ENCODE data around the gene EEF1AKMT4. TPM values are rescaled to one million over a fixed set of nuclear protein-coding genes. Genes with fewer than 3 reads are reported as not detected.

EEF1AKMT4 gene
- total RNA-seq, 1 experiment from 2014 or later: 8.1 TPM

- H3T11ph ChIP-seq (ENCODE audit: low read length): no peak overlapping the region
- H3K79me2 ChIP-seq (ENCODE audit: insufficient read depth, low read length): no peaks in the 10 kb centered on the region
- H2AFZ ChIP-seq (ENCODE audit: low read length): no peak overlapping the region
- no peak overlapping the region for H2BK20ac ChIP-seq (ENCODE audit: low read depth, low read length, poor library complexity, severe bottlenecking)
- no peak for DNase-seq
- no peak overlapping the region for H2BK12ac ChIP-seq (ENCODE audit: insufficient read length, low read depth, low read length)
- Mint-ChIP-seq H3K36me3 (ENCODE audit: insufficient read depth in 1 of 3, low read depth in 3 of 3) (0 out of 7 replicates have a peak, but pooled peaks cover 0 to 2% (median 0%) of the 10 kb centered on the region in 3 experiments), H3K9me3 (no peaks in the 10 kb centered on the region), H3K4me3 (no peak overlapping the region), H3K4me1 (peaks cover 0 to 7% of the 10 kb centered on the region in 2 experiments; a peak in 1 of 4 replicates), H3K27ac (0 out of 7 replicates have a peak overlapping the region, but pooled peaks of 1 of the 3 experiments have one; percentile 48), H3K27me3 (ENCODE audit: low read depth) (no peaks in the 10 kb centered on the region; the same call in none of the 2 replicates)
- H3K56ac ChIP-seq (ENCODE audit: insufficient read length, low read depth, low read length): no peak overlapping the region
- H3K4ac ChIP-seq (ENCODE audit: low read depth, low read length): no peak overlapping the region
- H3K23ac ChIP-seq (ENCODE audit: insufficient read length, low read depth, low read length): no peak overlapping the region
- H2AK5ac ChIP-seq (ENCODE audit: insufficient read length, low read length): no peak overlapping the region
- H2BK5ac ChIP-seq (ENCODE audit: insufficient read length, low read length): no peak overlapping the region
- TF ChIP-seq CTCF (conservative IDR thresholded peaks at IDR 0.05): no peak
- H4K20me1 ChIP-seq (ENCODE audit: control insufficient read depth, insufficient read depth, insufficient read length): no peaks in the 10 kb centered on the region
- no peaks in the 10 kb centered on the region for H3K9me3 ChIP-seq (ENCODE audit: control insufficient read depth, low read depth, low read length)
- H2BK120ac ChIP-seq (ENCODE audit: low read depth, low read length, poor library complexity, severe bottlenecking): no peak overlapping the region
- H3K4me1 ChIP-seq (ENCODE audit: insufficient read depth, low read length): no peaks in the 10 kb centered on the region
- H2BK15ac ChIP-seq (ENCODE audit: low read depth, low read length): no peak overlapping the region
- no peaks in the 10 kb centered on the region for H3K23me2 ChIP-seq (ENCODE audit: insufficient read length, low read depth, low read length, poor library complexity, severe bottlenecking)
- no peak overlapping the region for H3K27ac ChIP-seq (ENCODE audit: insufficient read length, low read depth, low read length)
- no peak overlapping the region for H3K14ac ChIP-seq (ENCODE audit: insufficient read depth, low read length)
- no peak overlapping the region for H4K8ac ChIP-seq (replicated peaks; ENCODE audit: insufficient read length, low read depth, low read length)
- no peaks in the 10 kb centered on the region for H3K27me3 ChIP-seq (ENCODE audit: insufficient read depth, low read length)
- H3K18ac ChIP-seq (ENCODE audit: insufficient read length, low read depth, low read length): no peak overlapping the region
- H3K9ac ChIP-seq (ENCODE audit: extremely low read depth, insufficient read length, low read length): no peak overlapping the region
- no peak overlapping the region for H4K91ac ChIP-seq (ENCODE audit: insufficient read length, low read depth, low read length)
- H3K79me1 ChIP-seq (ENCODE audit: insufficient read depth, low read depth, low read length, poor library complexity, severe bottlenecking): no peaks in the 10 kb centered on the region
- no peak overlapping the region for H4K5ac ChIP-seq (ENCODE audit: insufficient read length, low read depth, low read length)
- H3K4me2 ChIP-seq (ENCODE audit: insufficient read depth, insufficient read length, low read length): no peak overlapping the region
Measured at GRCh38 chr3:184200825-184201224, 48.6 kb upstream of the EEF1AKMT4 start.
